HG02938 (cell line): ENCODE data around the gene LGALS1.

ENCODE experiments used
- ATAC-seq: cut with Tn5 transposase; IDR thresholded peaks from one replicate; pipeline ENCODE4 v1.9.1; 2021; ENCODE audit warnings: mild to moderate bottlenecking, moderate library complexity; ENCODE audit not compliant: unreplicated experiment

The LGALS1 gene

DNA sequence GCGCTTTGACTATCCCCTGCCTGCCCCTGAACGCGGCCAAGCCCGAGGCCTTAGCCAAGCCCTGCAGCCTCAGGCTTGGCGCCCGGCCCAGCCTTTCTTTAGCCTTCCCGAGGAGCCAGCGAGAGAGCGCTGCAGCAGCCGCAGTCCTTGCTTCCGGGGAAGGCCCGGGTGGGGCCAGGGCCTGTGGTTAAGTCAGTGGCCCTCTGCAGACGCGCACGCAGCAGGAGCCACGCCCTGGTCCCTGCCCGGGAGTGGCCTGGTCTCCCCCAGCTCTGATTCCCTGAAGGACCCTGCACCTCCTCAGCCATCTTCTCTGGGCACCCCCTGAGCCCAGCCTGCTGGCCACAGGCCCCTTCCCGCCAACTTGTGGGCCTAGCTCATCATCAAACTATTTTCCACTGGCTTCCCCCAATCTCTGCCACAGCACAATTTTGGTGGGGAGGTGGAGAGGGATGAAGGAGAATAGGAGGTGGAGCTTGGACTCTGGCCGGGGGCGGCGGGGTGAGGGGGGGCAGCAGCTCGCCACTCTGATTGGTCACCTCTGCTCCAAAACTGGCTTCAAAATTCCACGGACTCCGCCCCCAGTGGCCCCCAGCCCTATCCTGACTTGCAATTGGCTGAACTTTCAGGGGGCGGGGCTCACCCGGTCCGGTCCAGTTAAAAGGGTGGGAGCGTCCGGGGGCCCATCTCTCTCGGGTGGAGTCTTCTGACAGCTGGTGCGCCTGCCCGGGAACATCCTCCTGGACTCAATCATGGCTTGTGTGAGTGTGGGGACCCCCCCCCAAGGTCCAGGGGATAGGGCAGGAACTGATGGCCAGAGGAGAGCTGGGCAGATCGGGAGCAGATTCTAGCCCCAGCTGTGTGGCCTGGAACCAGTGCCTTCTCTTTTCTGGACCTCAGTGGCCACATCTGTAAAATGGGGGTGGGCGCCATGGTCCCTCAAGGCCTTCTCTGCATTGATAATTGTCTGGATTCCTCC is at the start of gene LGALS1:
Gene LGALS1 (plus strand): TSS at position 686 of the 979 bp plus-strand sequence. CDS start 67 bp downstream, at position 753.
- no peak for ATAC-seq

DNA sequence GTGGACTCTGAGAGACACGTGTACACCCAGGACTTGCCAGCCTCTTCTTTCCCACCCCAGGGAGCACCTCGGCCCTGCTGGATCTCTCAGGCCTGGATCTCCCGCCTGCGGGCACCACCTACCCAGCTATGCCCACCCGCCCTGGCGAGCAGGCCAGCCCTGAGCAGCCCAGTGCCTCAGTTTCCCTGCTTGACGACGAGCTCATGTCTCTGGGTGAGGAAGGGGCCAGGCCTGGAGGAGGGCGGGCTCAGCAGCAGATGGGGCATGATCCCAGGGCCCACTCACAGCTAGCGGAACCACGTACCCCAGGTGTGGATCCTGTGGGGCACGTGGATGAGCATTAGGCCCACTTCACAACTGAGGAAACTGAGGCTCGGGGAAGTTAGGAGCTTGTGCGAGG is 49.7 kb upstream of the LGALS1 start:
- ATAC-seq = no peak

DNA sequence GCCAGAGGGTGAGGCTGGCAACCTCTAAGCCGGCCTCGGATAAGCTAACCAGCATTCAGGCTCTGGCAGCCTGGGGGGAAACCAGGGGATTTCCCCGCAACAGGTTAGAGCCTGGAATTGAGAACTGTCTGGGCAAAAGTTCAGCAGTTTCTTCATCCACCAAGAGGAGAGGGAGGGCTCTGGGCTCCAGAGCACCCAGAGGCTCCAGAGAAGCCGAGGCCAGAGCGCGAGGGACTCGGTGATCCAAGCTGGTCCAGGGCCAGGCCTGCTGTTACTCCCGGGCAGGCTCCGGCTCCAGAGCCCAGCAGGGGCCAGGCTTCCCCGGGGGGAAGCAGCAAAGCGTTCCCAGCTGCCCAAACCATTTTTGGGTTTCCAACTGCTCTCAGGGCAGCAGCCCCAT is 49.3 kb upstream of the LGALS1 start:
- no peak for ATAC-seq

DNA sequence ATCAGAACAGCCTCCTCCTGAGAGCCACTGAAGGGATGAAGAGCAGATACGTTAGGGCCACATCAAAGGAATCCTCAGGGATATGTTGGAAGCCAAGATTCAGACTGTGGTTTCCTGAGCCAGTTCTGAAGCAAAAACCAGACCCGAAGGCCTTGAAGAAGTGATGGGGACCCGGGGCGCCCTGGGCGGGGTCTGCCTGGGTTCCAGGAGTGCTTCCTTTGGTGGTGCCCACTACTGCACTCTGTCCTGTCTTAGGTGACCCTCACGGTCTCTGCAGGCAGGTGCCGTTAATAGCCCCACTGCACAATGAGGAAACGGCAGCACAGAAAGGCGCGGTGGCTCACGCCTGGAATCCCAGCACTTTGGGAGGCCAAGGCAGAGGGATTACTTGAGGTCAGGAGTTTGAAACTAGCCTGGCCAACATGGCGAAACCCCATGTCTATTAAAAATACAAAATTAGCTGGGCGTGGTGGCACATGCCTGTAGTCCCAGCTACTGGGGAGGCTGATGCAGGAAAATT is 48.8 kb upstream of the LGALS1 start:
- no peak for ATAC-seq

DNA sequence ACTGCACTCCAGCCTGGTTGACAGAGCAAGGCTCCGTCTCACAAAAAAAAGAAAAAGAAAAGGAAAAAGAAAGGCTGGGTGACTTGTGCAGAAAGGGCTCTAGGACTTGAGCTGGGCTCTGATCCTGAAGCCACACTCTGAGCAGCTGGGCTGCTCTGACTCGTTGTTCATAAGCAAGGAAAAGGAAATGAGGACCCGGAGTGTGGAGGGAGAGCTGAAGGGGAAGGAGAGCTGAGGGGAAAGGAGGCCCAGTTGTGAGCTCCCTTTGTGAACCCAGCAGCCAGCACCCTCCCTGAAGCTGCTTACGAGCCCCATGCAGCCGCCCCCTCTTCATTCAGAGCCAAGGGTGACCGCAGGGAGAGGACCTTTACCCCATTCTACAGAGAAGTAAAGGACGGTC is 48.3 kb upstream of the LGALS1 start:
- ATAC-seq = no peak

DNA sequence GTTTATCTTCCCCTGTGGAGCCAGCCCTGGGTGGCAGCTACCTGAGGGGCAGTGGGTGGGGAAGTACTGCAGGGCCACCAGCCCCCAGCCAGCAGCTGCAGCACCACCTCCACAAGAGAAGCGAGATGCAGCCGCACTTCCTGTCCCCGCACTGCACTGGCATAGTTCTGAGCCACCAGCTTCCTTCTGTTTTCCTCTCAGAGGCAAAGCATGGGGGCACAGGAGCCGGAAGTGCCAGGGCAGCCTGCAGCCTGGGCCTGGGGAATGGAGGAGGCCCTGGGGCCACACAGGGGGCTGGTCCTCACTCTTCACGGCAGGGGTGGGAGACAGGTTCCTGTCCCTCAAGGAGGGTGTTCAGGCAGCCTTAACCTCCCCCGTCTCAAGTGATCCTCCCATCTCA is 47.9 kb upstream of the LGALS1 start:
- ATAC-seq = no peak

DNA sequence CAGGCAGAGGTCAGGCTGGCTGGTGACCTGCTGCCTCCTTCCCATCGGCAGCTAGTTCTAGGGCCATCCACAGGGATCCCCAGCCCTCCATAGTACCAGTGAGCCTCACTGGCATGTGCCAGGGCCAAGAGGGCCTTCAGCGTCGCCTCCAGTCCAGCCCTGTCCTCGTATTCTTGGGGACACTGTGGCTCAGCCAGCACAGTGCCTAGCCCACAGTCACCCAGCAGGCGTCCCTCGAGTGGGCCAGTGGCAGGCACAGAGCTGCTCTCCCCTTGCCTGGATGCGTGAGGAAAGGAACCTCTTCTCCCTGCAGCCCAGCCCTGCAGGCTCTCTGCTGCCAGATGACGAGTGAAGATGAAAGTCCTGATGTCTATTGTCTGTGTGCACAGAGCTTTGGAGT is 46.6 kb upstream of the LGALS1 start:
- no peak for ATAC-seq

DNA sequence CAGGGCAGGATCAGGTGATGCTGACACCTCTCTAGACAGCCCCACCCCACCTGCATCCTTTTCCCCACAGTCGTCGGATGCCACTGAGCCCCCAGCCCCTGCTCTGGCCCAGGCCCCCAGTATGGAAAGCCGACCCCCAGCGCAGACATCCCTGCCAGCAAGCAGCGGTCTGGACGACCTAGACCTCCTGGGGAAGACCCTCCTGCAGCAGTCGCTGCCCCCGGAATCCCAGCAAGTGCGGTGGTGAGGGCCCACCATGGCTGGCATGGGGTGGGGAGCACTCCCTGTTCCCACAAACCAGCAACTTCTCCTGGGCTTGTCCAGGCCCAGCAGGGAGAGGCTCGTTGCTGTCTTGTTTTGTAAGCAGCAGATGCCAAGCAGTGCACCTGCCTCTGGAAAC is 45.5 kb upstream of the LGALS1 start:
- no peak for ATAC-seq

DNA sequence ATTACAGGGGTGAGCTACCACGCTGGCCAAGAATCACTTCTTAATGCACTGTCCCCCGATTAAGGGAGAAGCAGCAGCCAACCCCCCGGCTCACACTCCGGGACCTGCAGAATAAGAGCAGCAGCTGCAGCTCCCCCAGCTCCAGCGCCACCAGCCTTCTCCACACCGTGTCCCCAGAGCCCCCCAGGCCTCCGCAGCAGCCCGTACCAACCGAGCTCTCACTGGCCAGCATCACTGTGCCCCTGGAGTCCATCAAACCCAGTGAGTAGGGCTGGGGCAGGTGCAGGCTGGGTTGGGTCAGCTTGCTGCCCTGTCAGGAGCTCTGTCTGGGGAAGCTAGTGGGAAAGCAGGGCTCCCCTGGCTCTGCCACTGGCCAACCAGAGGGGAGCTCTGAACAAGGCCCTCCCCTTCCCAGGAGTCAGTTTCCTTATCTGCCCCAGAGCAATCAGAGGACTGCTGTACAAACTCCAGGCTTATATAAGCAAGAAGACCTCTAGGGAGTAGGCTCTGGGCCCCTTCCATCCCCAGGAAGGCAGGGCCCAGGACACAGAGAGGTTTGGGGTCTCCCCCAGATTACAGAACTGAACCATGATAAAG is 44.5 kb upstream of the LGALS1 start:
- no peak for ATAC-seq

DNA sequence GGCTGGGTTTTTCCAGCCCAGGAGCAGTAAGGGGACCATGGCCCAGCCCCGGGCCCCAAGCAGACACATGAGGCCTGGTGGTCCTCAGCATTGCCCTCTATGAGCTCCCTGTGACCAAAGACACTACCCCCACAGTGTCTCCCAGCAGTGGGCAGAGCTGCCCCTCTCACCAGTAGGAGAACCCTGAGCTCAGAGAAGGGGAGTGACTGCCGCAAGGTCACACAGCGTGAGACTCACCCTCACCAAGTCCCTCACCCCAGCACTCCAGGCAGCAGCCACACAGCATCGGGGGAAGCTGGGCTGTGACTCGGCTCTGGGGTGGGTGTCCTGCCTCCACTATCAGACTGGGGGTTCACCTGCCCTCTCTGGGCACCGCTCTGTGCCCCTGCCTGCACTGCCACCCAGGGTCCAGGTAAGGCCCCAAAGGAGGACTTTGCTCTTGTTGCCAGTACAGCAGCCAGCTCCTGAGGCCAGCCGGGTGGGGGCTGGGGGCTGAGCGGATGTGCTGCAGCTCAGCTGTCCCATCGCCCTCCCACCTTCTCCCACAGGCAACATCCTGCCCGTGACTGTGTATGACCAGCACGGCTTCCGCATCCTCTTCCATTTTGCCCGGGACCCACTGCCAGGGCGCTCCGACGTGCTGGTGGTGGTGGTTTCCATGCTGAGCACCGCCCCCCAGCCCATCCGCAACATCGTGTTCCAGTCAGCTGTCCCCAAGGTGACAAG is 43.8 kb upstream of the LGALS1 start:
- ATAC-seq = no peak

DNA sequence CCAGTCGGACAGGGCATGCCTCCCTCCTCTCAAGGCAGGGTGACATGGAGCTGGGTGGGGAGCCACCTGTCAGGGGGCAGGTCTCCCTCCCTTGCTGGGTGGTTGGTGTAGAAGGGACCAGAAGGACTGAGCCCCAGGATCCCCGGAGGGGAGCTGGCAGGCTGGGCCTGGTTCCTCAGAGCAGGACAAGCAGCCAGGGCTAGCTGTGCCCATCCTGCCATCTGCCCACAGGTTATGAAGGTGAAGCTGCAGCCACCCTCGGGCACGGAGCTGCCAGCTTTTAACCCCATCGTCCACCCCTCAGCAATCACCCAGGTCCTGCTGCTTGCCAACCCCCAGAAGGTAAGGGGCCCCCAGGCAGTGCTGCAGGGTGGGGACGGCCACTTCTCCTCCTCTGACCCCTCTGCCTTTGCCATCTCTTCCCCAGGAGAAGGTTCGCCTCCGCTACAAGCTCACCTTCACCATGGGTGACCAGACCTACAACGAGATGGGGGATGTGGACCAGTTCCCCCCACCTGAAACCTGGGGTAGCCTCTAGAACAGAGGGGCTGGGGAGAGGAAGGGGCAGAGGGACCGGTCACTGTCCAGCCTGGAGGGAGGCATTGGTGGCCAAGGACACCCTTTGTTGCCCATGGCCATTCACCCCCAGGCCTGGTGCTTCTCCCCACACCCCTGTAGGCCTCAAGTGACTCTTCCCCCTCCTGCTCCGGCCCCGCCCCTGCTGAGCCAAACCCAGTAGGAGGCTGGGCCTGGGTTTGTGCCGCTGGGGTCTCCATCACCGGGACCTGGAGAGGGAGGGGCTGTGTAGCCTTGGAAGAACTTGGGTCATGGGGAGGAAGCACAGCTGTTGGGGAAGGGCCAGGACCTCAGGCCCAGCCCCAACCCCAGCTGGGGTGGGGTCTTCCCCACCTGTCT is 43.0 kb upstream of the LGALS1 start:
- ATAC-seq = no peak

DNA sequence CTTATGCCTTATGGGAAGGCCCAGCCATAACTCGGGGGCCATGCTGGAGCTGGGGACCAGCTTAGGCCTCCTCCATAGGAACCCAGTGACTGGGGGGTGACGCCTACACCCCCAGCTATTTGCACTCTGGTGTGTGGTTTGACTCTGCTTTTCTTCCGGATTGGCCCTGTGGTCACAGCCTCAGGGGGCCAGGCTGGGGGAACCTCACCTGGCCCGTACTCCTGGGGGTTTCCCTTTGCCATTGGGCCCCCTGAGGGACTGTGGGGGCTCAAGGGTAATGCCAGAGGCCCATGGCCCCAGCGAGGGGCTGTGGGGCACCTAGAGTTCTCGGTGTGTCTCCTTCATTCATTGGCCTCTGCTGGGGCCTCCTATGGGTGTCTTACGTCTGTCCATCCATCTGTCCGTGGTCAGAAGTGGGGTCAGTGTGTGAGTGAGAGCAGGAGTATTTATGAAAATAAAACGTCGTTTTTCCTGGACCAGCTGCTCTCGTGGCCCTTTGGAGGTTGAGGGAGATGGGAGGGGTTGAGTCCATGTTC is 42.3 kb upstream of the LGALS1 start:
- peak; percentile 50 for ATAC-seq

DNA sequence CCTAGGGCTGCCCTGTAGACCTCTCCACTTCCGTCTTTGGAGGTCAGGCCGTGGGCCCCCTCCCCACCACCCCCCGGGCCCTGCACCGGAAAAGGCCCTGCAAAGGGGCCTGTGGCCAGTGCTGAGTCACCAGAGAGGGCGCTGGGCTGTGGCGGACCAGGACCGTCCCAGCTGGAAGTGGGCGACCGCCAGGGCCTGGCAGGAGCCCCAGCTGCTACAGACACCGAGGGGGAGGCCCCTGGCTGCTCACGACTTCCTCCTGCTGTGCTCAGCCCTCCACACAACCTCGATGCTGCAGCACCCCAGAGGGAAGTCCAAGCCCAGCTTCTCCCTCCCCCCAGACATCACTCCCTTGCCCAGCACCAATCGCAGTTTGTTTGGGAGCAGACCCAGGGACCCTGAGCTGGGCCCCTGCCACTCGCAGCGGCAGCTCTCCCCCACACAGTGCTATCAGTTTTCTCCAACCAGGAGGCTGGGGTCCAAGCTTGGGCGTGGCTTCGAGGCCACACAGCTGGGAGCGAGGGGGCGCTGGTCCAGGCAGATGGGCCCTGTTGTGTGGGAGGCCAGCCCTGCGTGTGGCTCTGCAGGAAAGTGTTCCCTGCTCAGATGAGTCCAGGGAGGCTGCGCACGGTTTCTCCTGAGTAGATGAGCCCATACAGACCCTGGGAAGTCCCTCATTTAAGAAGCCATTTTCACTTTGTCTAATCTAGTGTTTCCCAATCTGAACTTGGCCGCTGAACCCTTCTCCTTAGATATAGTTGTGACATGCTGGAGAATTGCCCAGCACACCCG is 41.6 kb upstream of the LGALS1 start:
- ATAC-seq = peak; percentile 43

DNA sequence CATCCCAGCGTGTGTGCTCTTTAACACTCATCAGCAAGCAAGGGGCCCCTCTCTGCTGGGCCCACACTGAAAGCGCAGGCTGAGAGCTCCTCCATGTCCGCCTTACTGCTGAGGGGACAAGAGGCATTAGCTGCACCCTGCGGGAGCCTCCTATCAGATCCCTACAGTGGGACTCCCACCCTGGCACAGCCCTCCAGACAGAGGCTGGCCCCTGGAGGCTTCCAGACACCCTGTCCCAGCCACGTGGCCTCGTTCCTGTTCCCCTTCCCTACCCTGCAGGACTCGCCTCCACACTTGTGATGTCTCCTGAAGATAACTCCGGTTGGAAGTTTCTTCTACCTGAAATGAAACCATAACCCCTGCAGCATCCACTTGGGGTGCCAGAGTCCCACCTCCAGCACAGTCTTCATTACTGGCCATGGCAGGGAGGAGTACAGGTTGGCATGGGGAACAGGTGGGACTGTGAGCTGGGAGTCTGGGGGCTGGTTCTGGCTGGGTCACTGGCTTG is 41.0 kb upstream of the LGALS1 start:
- ATAC-seq = no peak

DNA sequence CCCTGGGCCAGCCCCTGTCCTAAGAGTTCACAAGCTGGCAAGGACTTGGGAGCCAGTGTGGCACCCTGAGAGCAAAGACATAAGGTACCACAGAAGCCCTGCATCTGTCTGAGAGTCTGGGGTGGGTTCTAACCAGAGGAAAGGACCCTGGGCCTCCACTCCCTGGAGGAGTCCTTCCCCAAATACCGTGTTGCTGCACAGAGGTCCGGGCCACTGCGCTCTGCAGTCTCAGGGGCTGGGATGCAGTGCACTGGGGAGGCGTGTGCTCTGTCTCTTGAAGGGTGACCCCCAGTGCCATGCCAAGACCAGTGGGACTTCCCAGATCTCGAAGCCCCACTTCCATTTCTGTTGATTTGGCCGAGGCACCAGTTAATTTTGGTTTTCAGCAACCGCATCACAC is 40.3 kb upstream of the LGALS1 start:
- no peak for ATAC-seq

DNA sequence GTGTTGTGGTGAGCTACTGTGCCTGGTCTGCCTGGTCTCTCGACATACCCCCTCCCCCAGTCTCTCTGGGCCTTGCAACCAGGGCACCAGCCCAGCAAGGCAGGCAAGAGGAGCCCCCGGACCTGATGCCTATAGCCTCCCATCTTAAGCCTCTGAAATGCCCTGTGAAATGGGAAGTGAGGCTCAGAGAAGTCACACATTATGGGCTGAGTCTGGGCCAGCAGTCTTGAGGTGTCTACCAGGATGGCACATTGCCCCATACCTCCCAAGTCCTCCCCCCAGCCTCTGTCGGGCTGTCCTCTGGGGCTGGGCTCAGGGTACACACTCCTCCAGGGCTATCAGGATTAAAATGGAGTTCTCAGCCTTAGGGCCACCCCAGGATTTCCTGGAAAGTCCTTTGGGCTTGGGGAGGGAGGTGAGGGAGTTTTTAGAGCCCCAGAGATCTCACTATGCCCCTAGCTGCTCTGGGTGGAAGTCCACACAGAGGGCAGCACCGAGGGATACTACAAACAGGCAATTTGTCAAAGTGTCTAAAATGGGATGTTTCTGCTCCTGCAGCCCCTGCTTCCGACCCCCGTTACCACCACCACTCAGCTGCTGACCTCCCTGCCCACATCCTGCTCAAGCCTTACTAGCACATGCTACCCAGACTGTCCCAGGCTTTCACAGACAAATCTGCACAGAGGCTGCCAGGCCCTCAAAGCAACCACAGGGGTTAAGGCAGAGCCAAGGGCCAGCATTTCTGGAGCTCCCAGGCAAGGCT is 39.1 kb upstream of the LGALS1 start:
- no peak for ATAC-seq

DNA sequence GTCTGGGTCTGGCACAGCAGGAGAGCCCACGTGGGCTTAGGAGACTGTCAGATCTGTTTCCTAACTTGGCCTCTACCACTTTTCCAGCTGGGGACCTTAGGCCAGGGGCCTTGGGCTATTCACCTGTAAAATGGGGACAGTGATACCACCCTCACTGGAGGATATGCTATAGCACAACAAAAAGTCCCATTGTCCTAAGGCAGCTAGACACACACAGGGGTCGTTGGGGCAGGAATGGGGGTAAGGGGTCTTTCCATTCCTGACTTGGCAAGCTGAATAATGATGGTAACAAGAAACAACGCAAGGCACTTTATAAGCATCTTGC is 38.5 kb upstream of the LGALS1 start:
- no peak for ATAC-seq

DNA sequence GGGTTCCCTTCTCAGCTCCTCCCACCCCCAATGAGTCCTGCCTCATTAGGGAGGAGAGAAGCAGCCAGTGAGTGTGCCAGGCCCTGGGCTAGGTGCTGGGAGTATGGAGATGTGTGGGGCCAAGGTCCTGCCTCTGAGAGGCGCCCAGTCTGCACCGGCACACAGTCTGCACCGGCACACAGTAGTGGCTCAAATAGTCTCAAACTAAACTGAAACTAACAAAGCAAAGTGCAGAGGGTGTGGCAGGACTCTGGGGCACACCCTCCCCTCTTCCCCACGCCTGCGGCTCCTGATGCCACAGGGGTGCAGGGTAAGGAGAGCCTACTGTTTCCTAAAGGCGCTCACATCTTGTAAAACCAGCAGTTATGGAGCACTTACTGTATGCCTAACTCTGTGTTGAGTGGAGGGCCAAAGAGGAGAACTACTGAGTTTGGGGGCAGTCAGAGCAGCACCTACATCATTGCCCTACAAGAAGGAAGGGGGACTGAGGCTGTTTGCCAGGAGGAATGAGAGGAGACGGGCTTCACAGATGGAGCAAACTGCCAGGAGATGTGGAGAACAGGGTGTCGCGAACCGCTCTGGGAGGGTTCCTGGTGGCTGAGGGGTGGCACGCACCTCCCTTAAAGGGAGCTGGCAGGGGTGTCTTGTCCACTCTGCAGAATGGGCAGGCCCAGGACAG is 36.9 kb upstream of the LGALS1 start:
- ATAC-seq = no peak
